ENCODE results near the gene SMG6. TPM values are rescaled to one million over a fixed set of nuclear protein-coding genes. Genes with fewer than 3 reads are reported as not detected.

Gene SMG6
- total RNA-seq, 4 donors from 2014 or later: 13.3 to 74.9 (median 41.6) TPM

DNA sequence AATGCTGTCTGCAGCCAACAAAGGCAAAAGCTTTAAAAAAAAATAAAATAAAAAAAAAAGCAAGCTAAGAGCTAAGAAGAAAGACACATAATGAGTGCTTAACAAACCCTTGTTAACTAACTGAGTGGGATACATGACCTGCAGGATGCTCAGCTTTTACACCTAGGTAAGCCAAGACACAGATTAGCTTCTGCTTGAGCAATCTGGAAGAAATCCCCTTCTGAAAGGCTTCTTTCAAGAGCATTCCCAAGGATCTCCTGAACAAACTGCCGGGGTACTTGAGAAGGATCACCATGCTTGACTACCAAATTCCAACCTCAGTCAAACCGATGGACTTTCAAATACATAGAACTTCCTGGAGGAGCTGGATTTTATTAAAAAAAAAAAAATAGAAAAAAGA lies 92.9 kb downstream of the SMG6 start:
- Histone ChIP-seq H3K4me1 (peaks cover 5 to 7% of the 10 kb centered on the region in 2 donors), H3K36me3 (no peaks in the 10 kb centered on the region), H3K27ac (peak overlapping the region; percentile 93 to 95), H3K4me3 (no peak overlapping the region), H3K27me3 (no peaks in the 10 kb centered on the region), H3K9me3 (no peaks in the 10 kb centered on the region)
- no peak for DNase-seq
- TF ChIP-seq, protein P1, sequence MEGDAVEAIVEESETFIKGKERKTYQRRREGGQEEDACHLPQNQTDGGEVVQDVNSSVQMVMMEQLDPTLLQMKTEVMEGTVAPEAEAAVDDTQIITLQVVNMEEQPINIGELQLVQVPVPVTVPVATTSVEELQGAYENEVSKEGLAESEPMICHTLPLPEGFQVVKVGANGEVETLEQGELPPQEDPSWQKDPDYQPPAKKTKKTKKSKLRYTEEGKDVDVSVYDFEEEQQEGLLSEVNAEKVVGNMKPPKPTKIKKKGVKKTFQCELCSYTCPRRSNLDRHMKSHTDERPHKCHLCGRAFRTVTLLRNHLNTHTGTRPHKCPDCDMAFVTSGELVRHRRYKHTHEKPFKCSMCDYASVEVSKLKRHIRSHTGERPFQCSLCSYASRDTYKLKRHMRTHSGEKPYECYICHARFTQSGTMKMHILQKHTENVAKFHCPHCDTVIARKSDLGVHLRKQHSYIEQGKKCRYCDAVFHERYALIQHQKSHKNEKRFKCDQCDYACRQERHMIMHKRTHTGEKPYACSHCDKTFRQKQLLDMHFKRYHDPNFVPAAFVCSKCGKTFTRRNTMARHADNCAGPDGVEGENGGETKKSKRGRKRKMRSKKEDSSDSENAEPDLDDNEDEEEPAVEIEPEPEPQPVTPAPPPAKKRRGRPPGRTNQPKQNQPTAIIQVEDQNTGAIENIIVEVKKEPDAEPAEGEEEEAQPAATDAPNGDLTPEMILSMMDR (IDR thresholded peaks at IDR 0.05): no peak
- TF ChIP-seq POLR2A (IDR thresholded peaks at IDR 0.05): no peak
- intact Hi-C loops (cut with DNase I; ENCODE audit: low total_unique reads): no loop called here

DNA sequence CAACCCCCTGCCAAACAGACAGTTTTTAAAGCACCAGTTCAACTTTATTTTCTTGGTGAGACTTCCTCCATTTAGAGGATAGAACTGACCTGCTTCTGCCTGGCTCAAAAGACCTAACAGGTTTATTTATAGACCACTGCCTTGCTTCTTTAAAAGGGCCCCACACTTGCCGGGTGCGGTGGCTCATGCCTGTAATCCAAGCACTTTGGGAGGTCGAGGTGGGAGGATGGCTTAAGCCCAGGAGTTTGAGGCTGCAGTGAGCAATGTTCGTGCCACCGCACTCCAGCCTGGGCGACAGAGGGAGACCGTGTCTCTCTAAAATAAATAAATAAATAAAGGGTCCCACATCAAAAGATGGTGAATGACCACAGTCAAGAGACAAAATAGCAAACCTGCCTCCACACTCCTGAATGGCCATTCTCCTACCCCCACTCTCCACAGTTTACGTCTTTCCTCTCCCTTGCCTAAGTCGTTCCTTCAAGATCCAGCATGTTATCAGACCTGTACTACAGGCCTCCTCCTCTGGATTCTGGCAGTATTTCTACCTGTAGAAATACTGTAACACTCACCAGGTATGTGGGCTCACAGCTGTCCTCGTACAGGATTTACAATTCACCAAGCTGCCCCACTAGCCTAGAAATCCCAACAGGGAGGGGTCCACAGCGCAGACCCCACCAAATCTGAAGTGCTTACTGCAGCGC lies 95.6 kb downstream of the SMG6 start:
- no peak for DNase-seq
- TF ChIP-seq, protein P1 (IDR thresholded peaks at IDR 0.05): no peak
- no peak for TF ChIP-seq POLR2A (IDR thresholded peaks at IDR 0.05)
- intact Hi-C loops (cut with DNase I; ENCODE audit: low total_unique reads): no loop called here
- H3K4me3 ChIP-seq: no peak overlapping the region
- H3K27me3 ChIP-seq: no peaks in the 10 kb centered on the region
- no peaks in the 10 kb centered on the region for H3K36me3 ChIP-seq
- peak overlapping the region; percentile 93 to 95 for H3K27ac ChIP-seq
- H3K4me1 ChIP-seq: peaks cover 0 to 5% of the 10 kb centered on the region in 2 donors
- H3K9me3 ChIP-seq: no peaks in the 10 kb centered on the region

DNA sequence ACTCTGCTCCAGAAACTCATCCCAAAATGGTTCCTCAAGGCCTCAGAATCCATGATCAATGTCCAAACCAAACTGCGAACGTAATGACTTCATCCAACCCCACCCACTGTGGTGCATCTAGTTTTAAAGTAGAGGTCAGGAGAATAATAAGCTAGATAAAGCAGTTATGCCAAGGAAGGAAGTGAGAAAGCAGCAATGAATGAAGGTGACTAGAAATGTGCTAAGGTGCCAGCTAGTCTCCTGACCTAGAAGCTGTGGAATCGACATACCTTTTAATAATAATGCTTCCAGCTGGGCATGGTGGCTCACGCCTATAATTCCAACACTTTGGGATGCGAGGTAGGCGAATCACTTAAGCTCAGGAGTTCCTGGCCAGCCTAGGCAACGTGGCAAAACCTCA lies 99.2 kb downstream of the SMG6 start:
- Histone ChIP-seq H3K27ac (no peak overlapping the region), H3K36me3 (no peaks in the 10 kb centered on the region), H3K27me3 (no peaks in the 10 kb centered on the region), H3K9me3 (no peaks in the 10 kb centered on the region), H3K4me1 (no peaks in the 10 kb centered on the region), H3K4me3 (no peak overlapping the region)
- no peak for DNase-seq
- intact Hi-C loops (cut with DNase I; ENCODE audit: low total_unique reads): no loop called here
- TF ChIP-seq, protein P1 (IDR thresholded peaks at IDR 0.05): no peak
- no peak for TF ChIP-seq POLR2A (IDR thresholded peaks at IDR 0.05)

DNA sequence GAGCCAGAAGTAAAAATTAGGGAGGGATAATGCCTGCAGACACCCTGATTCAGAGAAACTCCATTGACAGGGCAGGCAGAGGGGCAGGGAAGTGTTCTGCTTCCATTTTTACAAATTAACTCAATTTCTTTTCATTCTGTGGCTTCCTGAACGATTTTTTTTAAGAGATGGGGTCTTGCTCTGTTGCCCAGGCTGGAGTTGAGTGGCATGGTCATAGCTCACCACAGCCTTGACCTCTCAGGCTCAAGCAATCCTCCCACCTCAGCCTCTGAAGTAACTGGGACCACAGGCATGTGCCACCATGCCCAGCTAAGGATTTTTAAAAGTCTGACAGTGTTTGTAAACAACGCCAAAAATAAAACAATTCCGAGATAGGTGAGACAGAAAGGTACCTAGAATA lies 99.8 kb downstream of the SMG6 start:
- DNase-seq: no peak
- Histone ChIP-seq H3K4me1 (no peaks in the 10 kb centered on the region), H3K27me3 (no peaks in the 10 kb centered on the region), H3K36me3 (no peaks in the 10 kb centered on the region), H3K27ac (no peak overlapping the region), H3K4me3 (no peak overlapping the region), H3K9me3 (no peaks in the 10 kb centered on the region)
- TF ChIP-seq, protein P1 (IDR thresholded peaks at IDR 0.05): no peak
- no peak for TF ChIP-seq POLR2A (IDR thresholded peaks at IDR 0.05)
- intact Hi-C loops (cut with DNase I; ENCODE audit: low total_unique reads): no loop called here

DNA sequence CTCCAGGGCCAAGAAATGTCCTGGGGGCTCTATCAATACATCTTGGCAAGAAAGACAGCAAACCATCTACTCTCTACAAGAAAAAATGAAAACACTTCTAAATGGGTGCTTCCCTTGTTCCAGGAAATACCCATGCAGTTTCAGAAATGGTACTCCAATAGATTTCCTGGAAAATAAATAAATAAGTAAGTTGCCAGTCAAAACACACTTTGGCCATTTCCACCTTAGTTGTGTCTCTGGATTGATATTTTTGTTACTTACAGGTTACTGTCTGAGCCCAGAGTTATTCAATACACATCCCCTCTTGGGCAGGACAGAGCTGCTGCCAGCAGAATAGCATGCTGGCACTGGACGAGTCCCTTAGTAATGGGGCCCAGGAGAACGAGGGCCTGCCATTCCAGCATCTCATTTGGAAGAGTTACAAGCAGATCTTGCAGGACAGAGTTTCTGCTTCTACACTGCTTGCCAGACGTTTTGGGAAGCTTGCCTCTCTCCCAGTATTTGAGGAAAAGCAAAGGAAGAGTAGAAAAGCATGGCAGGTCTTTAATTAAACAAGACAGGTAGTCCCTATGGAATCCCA lies 100.5 kb downstream of the SMG6 start:
- Histone ChIP-seq H3K27ac (peak overlapping the region in 1 of 2 donors; percentile 17), H3K36me3 (no peaks in the 10 kb centered on the region), H3K9me3 (no peaks in the 10 kb centered on the region), H3K27me3 (no peaks in the 10 kb centered on the region), H3K4me3 (no peak overlapping the region), H3K4me1 (no peaks in the 10 kb centered on the region)
- TF ChIP-seq, protein P1 (IDR thresholded peaks at IDR 0.05): no peak
- no peak for TF ChIP-seq POLR2A (IDR thresholded peaks at IDR 0.05)
- DNase-seq: no peak
- intact Hi-C loops (cut with DNase I; ENCODE audit: low total_unique reads): no loop called here

Data from uterus (tissue), 4 donors.